ENCODE results near the gene UST. TPM values are rescaled to one million over a fixed set of nuclear protein-coding genes. Genes with fewer than 3 reads are reported as not detected.

Gene UST
- total RNA-seq, 1 experiment from 2014 or later, result 10.0 TPM

GRCh38 chr6:149006671-149007070, 259.8 kb downstream of the UST start:
- no peak overlapping the region for H3K4me3 Mint-ChIP-seq (ENCODE audit: unreplicated experiment)
- no peak for TF ChIP-seq CTCF (IDR thresholded peaks at IDR 0.05; ENCODE audit: unreplicated experiment)
- intact Hi-C loops (cut with micrococcal nuclease), result no loop called here
- no TSS peak for BruUV-seq (replicated peaks)
- no peak for DNase-seq (ENCODE audit: unreplicated experiment)
- ChIA-PET POLR2A (no interaction called here), CTCF (no interaction called here)
- H3K27ac Mint-ChIP-seq (ENCODE audit: low read depth, unreplicated experiment), result no peak overlapping the region
- H3K9me3 Mint-ChIP-seq (ENCODE audit: unreplicated experiment), result no peaks in the 10 kb centered on the region
- H3K4me1 Mint-ChIP-seq (ENCODE audit: insufficient read depth, unreplicated experiment), result peaks cover 9% of the 10 kb centered on the region
- H3K36me3 Mint-ChIP-seq (ENCODE audit: insufficient read depth, unreplicated experiment), result no peaks in the 10 kb centered on the region
- no peaks in the 10 kb centered on the region for H3K27me3 Mint-ChIP-seq (ENCODE audit: insufficient read depth, unreplicated experiment)

DNA sequence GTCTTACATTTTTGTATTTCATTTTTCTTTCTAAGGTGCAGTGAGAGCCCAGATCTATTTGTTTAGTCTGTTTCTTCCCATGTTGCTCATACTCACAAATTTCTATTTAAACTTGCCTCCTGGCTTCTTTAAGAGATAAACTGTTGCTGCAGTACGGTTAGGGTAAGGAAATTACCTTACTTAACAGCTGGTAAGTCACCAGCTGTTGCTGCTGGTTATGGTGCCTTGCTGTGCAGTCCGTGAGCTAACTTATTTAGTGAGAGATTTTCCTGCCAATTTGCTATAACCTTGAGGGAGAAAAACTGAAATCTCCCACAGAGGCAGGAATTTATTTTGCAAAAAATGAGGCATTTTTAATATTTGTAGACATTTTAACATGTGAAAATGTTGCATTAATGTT, 261.0 kb downstream of the UST start:
- ChIA-PET POLR2A (interaction anchor here (1.0 kb wide), 1 partner anchor 430 kb away, joined by 4 read pairs; no protein-coding TSS in a partner anchor), CTCF (no interaction called here)
- no peak for DNase-seq (ENCODE audit: unreplicated experiment)
- BruUV-seq (replicated peaks), result no TSS peak
- TF ChIP-seq CTCF (IDR thresholded peaks at IDR 0.05; ENCODE audit: unreplicated experiment), result no peak
- peaks cover 18% of the 10 kb centered on the region for H3K4me1 Mint-ChIP-seq (ENCODE audit: insufficient read depth, unreplicated experiment)
- no peaks in the 10 kb centered on the region for H3K27me3 Mint-ChIP-seq (ENCODE audit: insufficient read depth, unreplicated experiment)
- H3K4me3 Mint-ChIP-seq (ENCODE audit: unreplicated experiment), result no peak overlapping the region
- no peaks in the 10 kb centered on the region for H3K36me3 Mint-ChIP-seq (ENCODE audit: insufficient read depth, unreplicated experiment)
- H3K27ac Mint-ChIP-seq (ENCODE audit: low read depth, unreplicated experiment), result no peak overlapping the region
- H3K9me3 Mint-ChIP-seq (ENCODE audit: unreplicated experiment), result no peaks in the 10 kb centered on the region
- intact Hi-C loops (cut with micrococcal nuclease), result no loop called here

DNA sequence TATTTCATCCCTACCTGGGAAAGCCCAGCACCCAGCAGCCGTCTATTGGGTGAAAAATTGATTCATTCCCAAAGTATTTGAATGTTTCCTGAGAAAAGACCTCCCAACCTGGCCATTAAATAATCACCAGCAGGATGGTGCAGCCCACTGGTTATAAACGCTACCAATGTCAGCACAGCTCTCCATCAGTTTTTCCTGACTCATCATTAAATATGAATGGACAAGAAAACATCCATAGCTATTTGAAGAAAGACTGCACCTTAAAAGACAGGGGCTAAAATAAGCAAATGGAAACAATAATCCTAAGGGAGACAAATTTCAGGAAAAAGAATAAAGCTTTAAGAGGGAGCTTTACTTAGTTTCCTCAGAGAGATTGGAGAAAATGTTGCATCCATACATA, 261.9 kb downstream of the UST start:
- BruUV-seq (replicated peaks), result no TSS peak
- CTCF ChIA-PET, result interaction anchor here (0.7 kb wide), 1 partner anchor 136 kb away, joined by 3 read pairs; no protein-coding TSS in a partner anchor
- H3K9me3 Mint-ChIP-seq (ENCODE audit: unreplicated experiment), result no peaks in the 10 kb centered on the region
- POLR2A ChIA-PET, result interaction anchor here (1.0 kb wide), 1 partner anchor 431 kb away, joined by 4 read pairs; no protein-coding TSS in a partner anchor
- H3K4me1 Mint-ChIP-seq (ENCODE audit: insufficient read depth, unreplicated experiment), result peaks cover 15% of the 10 kb centered on the region
- DNase-seq (ENCODE audit: unreplicated experiment), result no peak
- H3K27ac Mint-ChIP-seq (ENCODE audit: low read depth, unreplicated experiment), result no peak overlapping the region
- H3K36me3 Mint-ChIP-seq (ENCODE audit: insufficient read depth, unreplicated experiment), result no peaks in the 10 kb centered on the region
- H3K27me3 Mint-ChIP-seq (ENCODE audit: insufficient read depth, unreplicated experiment), result no peaks in the 10 kb centered on the region
- intact Hi-C loops (cut with micrococcal nuclease), result no loop called here
- H3K4me3 Mint-ChIP-seq (ENCODE audit: unreplicated experiment), result no peak overlapping the region
- TF ChIP-seq CTCF (IDR thresholded peaks at IDR 0.05; ENCODE audit: unreplicated experiment), result no peak

DNA sequence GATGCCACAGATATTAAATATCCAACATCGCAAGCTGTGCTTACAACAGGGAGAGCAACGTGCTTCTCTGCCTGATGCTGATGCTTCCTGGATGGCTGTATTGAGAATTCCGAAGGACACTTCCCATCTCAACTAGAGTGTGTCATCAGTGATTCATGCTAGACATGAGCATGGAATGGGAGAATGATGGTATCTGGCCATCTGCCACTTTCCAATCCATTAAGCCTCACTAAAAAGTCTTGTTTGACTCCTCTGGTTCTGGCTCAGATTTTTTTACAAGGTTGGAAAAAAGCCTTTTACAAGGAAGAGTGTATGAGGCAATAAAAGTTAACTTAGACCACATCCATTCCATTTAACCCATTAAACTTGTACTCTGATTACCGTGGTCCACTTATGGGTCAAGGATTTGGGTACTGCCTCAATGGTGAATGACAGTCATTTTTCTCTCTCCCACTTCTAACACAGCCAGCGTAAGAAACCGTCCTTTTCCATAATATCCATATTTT, 265.3 kb downstream of the UST start:
- H3K27ac Mint-ChIP-seq (ENCODE audit: low read depth, unreplicated experiment), result no peak overlapping the region
- no peak overlapping the region for H3K4me3 Mint-ChIP-seq (ENCODE audit: unreplicated experiment)
- POLR2A ChIA-PET, result interaction anchor here (0.8 to 1.0 kb wide), 4 partner anchors 9 to 426 kb away, joined by 3 to 5 read pairs (median 4); no protein-coding TSS in a partner anchor
- intact Hi-C loops (cut with micrococcal nuclease), result loop anchor here (1.0 kb wide), 1 partner anchor 266 kb away; no protein-coding TSS in a partner anchor
- TF ChIP-seq CTCF (IDR thresholded peaks at IDR 0.05; ENCODE audit: unreplicated experiment), result no peak
- no peaks in the 10 kb centered on the region for H3K36me3 Mint-ChIP-seq (ENCODE audit: insufficient read depth, unreplicated experiment)
- no peaks in the 10 kb centered on the region for H3K9me3 Mint-ChIP-seq (ENCODE audit: unreplicated experiment)
- H3K27me3 Mint-ChIP-seq (ENCODE audit: insufficient read depth, unreplicated experiment), result no peaks in the 10 kb centered on the region
- CTCF ChIA-PET, result interaction anchor here (0.6 to 1.4 kb wide), 7 partner anchors 11 to 505 kb away, joined by 3 to 5 read pairs (median 3); no protein-coding TSS in a partner anchor
- DNase-seq (ENCODE audit: unreplicated experiment), result peak; percentile 93
- peaks cover 17% of the 10 kb centered on the region for H3K4me1 Mint-ChIP-seq (ENCODE audit: insufficient read depth, unreplicated experiment)
- no TSS peak for BruUV-seq (replicated peaks)

Data from MCF 10A (cell line).